ENCODE results near the gene SLC41A3. TPM values are rescaled to one million over a fixed set of nuclear protein-coding genes. Genes with fewer than 3 reads are reported as not detected.
"Not testable (repeated sequence)": the region's sequence is repeated elsewhere in the genome, so short reads cannot be mapped to it uniquely, and the experiment has no call there.

Gene SLC41A3
- total RNA-seq, 2 experiments from 2014 or later: 23.1 to 26.6 TPM

GRCh38 chr3:126040386-126040785, 43.5 kb downstream of the SLC41A3 start:
- ChIA-PET CTCF (no interaction called here), POLR2A (no interaction called here)
- Mint-ChIP-seq H3K4me3 (no peak overlapping the region), H3K9me3 (ENCODE audit: low read depth) (peaks cover 10% of the 10 kb centered on the region), H3K27ac (no peak overlapping the region), H3K36me3 (ENCODE audit: low read depth) (peaks cover 30% of the 10 kb centered on the region), H3K27me3 (no peaks in the 10 kb centered on the region), H3K4me1 (peaks cover 2% of the 10 kb centered on the region)
- intact Hi-C loops (cut with DNase I, micrococcal nuclease): no loop called here
- no peak for DNase-seq
- ATAC-seq: no peak

DNA sequence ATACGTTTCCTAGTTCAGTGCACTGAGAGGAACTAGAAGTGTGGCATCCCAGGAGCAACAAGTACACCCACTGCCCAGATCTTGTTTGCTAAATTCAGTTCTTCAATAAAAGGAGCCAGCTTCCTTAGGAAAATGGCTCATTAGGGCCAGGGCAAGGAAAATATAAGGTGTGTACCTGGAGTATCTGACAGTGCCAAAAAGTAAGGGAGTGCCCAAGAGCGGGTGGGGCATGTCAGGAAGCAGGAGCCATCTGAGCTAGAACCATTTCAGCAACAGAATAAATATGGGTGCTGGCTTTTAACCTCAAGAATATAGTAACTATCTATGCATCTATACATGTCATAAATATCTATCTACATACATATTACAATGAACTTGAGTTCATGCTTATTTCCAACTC, 44.1 kb downstream of the SLC41A3 start:
- peaks cover 10% of the 10 kb centered on the region for H3K9me3 Mint-ChIP-seq (ENCODE audit: low read depth)
- peaks cover 30% of the 10 kb centered on the region for H3K36me3 Mint-ChIP-seq (ENCODE audit: low read depth)
- peaks cover 2% of the 10 kb centered on the region for H3K4me1 Mint-ChIP-seq
- POLR2A ChIA-PET: no interaction called here
- H3K4me3 Mint-ChIP-seq: no peak overlapping the region
- no peak overlapping the region for H3K27ac Mint-ChIP-seq
- DNase-seq (no peak), ATAC-seq (no peak)
- CTCF ChIA-PET: no interaction called here
- no peaks in the 10 kb centered on the region for H3K27me3 Mint-ChIP-seq
- intact Hi-C loops (cut with DNase I, micrococcal nuclease): no loop called here

GRCh38 chr3:126038791-126039190, 45.1 kb downstream of the SLC41A3 start:
- H3K4me1 Mint-ChIP-seq; H3K9me3 Mint-ChIP-seq (ENCODE audit: low read depth); H3K27me3 Mint-ChIP-seq; POLR2A ChIA-PET; H3K4me3 Mint-ChIP-seq; intact Hi-C loops (cut with DNase I, micrococcal nuclease); ATAC-seq; CTCF ChIA-PET; H3K27ac Mint-ChIP-seq; DNase-seq: not testable (repeated sequence)
- H3K36me3 Mint-ChIP-seq (ENCODE audit: low read depth): peaks cover 24% of the 10 kb centered on the region

DNA sequence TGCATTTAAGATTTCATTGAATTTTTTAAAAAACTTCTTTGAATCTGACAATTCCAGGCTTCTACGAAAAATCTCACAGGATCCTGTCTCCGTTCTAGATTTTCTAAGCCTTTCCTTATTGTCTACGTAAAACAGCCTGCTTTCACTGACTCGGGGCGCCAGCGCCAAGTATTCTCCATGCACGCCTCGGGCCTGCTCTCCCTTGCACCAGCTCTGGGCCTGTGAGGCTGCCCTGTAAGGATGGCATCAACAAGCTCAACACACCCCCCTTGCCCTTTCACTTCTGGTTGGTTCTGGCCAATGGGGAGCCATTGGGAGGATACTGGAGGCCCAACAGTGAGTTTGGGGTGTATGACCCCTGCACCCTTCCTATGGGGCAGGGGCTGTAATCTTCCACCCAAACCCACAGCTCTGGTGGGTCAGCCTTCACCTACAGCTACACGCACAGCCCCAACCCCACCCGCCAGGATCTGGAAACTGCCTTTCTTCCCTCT, 47.8 kb downstream of the SLC41A3 start:
- peaks cover 25% of the 10 kb centered on the region for H3K36me3 Mint-ChIP-seq (ENCODE audit: low read depth)
- CTCF ChIA-PET: interaction anchor here (0.8 kb wide), 1 partner anchor 12 kb away, joined by 3 read pairs; no protein-coding TSS in a partner anchor

GRCh38 chr3:126035362-126036050, 48.4 kb downstream of the SLC41A3 start:
- ATAC-seq (no peak), DNase-seq (no peak)
- Mint-ChIP-seq H3K27ac (no peak overlapping the region), H3K4me3 (no peak overlapping the region), H3K4me1 (peaks cover 2% of the 10 kb centered on the region), H3K27me3 (no peaks in the 10 kb centered on the region), H3K36me3 (ENCODE audit: low read depth) (peaks cover 23% of the 10 kb centered on the region), H3K9me3 (ENCODE audit: low read depth) (no peaks in the 10 kb centered on the region)
- POLR2A ChIA-PET: no interaction called here
- intact Hi-C loops (cut with DNase I, micrococcal nuclease): no loop called here
- CTCF ChIA-PET: no interaction called here

More for the DNA sequence above, 47.8 kb downstream of the SLC41A3 start:
- no peak overlapping the region for H3K27ac Mint-ChIP-seq
- H3K9me3 Mint-ChIP-seq (ENCODE audit: low read depth): no peaks in the 10 kb centered on the region
- no peak overlapping the region for H3K4me3 Mint-ChIP-seq
- H3K4me1 Mint-ChIP-seq: peaks cover 2% of the 10 kb centered on the region
- ATAC-seq (no peak), DNase-seq (no peak)
- H3K27me3 Mint-ChIP-seq: no peaks in the 10 kb centered on the region
- POLR2A ChIA-PET: no interaction called here
- intact Hi-C loops (cut with DNase I, micrococcal nuclease): no loop called here

DNA sequence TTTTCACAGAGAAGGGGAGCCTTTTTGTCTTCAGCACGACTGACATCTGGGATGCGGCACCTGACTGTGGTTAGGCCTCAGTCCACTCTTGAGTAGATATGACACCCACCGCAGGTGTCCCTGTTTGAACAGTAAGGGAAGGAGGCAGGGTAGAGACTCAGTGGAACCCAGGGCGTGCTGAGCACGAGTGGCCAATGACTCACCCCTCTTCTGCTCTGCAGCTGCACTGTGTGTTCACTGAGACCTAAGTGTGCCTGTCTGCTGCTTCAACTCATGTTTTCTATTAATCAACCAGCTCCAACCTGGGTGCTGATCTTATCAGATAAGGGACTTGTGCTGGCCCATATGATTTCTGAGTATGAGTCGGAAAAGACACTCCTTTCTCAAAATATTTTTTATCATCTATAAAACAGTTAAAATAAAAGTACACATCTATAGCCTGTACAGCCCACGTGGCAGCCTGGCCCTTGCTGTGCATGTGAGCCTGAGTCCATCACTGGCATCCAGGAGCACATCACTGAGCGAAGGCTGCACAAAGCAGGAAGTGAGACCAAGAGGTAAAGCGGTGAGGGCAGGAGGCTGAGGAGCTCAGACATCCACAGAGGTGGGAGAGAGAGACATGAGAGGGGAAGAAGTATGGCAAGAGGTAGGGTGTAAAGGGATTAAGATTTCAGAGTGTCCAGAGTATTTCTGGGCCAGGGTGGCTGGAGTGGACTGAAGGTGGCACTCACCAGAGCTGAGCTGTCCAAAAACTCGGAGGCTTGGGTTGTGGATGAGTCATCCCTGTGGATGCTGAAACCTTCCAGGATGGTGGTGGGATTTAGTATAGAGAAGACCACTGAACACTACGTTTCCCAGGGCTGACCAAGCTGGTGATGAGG, 49.2 kb downstream of the SLC41A3 start:
- intact Hi-C loops (cut with DNase I, micrococcal nuclease): no loop called here

DNA sequence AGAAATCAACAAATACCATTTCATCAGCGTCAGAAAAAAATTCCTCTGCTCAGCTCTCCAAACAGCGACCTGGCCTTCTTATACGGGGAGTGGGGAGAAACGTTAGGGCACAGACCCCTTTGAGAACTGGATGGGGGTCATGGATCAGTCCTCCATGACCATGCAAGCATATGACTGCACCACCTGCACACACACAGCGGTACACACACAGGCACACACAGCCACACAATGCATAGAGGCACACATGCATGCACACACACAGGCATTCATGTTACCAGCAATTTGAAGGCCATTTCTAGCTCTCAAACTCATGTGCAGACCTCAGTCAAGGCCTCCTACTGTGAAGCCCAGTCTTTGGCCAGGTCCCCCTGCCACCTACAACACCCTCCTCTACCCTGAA, 50.2 kb downstream of the SLC41A3 start:
- no peak overlapping the region for H3K27ac Mint-ChIP-seq
- POLR2A ChIA-PET: no interaction called here

More for the DNA sequence above, 49.2 kb downstream of the SLC41A3 start:
- peaks cover 2% of the 10 kb centered on the region for H3K4me1 Mint-ChIP-seq
- no peaks in the 10 kb centered on the region for H3K27me3 Mint-ChIP-seq
- H3K27ac Mint-ChIP-seq: no peak overlapping the region
- H3K4me3 Mint-ChIP-seq: no peak overlapping the region
- peaks cover 25% of the 10 kb centered on the region for H3K36me3 Mint-ChIP-seq (ENCODE audit: low read depth)
- no peaks in the 10 kb centered on the region for H3K9me3 Mint-ChIP-seq (ENCODE audit: low read depth)
- DNase-seq (peak; percentile 9), ATAC-seq (peak; percentile 66)
- POLR2A ChIA-PET: no interaction called here
- CTCF ChIA-PET: no interaction called here

GRCh38 chr3:126033051-126033745, 50.7 kb downstream of the SLC41A3 start:
- DNase-seq (no peak), ATAC-seq (no peak)
- H3K9me3 Mint-ChIP-seq (ENCODE audit: low read depth): peaks cover 2% of the 10 kb centered on the region
- intact Hi-C loops (cut with DNase I, micrococcal nuclease): no loop called here
- H3K4me3 Mint-ChIP-seq: no peak overlapping the region
- ChIA-PET POLR2A (no interaction called here), CTCF (interaction anchor here (1.0 kb wide), 1 partner anchor 62 kb away, joined by 3 read pairs; no protein-coding TSS in a partner anchor)
- H3K27me3 Mint-ChIP-seq: no peaks in the 10 kb centered on the region
- H3K36me3 Mint-ChIP-seq (ENCODE audit: low read depth): peaks cover 32% of the 10 kb centered on the region
- no peak overlapping the region for H3K27ac Mint-ChIP-seq
- peaks cover 2% of the 10 kb centered on the region for H3K4me1 Mint-ChIP-seq

More for the DNA sequence above, 50.2 kb downstream of the SLC41A3 start:
- Mint-ChIP-seq H3K4me1 (peaks cover 2% of the 10 kb centered on the region), H3K27me3 (no peaks in the 10 kb centered on the region), H3K36me3 (ENCODE audit: low read depth) (peaks cover 31% of the 10 kb centered on the region), H3K9me3 (ENCODE audit: low read depth) (peaks cover 2% of the 10 kb centered on the region), H3K4me3 (no peak overlapping the region)
- CTCF ChIA-PET: interaction anchor here (1.0 kb wide), 1 partner anchor 61 kb away, joined by 3 read pairs; no protein-coding TSS in a partner anchor
- ATAC-seq (no peak), DNase-seq (no peak)
- intact Hi-C loops (cut with DNase I, micrococcal nuclease): no loop called here

DNA sequence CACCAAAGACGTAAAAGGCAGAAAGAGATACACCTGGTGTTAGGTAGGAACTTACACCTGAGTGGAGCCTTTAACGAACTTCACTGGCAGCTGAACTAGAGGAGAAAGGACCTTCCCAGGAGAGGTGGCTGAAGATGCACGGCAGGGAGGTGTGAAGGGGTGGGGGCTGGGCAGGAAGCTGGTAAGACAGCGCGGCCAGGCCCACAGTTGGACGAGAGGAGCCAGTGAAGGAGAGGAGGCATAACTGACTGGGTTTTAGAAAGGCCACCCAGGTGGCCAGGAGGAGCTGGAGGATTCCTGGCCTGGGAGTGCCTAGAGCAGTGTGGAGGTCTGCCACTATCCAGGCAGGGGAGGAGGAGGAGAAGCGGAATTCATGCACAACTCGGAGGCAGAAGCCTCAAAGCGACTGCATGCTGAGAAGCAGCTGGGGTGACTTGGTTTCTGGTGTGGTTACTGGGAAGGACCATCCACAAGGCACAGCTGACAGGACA, 51.9 kb downstream of the SLC41A3 start:
- DNase-seq: no peak

DNA sequence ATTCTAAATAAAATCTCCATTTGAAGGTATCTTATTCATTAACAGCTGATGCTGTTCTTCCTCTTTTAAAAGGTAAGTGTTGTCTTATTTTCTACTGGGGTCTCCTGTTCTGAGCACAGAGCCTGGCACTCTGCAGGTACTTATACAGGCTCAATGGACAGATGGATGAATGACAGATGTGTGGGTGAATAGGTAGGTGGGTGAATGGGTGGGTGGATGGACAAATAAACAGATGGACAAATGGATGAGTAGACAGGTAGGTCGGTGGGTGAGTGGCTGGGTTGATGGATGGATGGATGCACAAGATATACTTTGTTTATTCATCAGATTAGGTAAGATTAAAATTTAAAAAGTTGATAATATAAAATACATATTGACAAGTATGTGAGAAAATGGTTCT, 53.5 kb downstream of the SLC41A3 start:
- H3K27me3 Mint-ChIP-seq: no peaks in the 10 kb centered on the region
- peaks cover 10% of the 10 kb centered on the region for H3K9me3 Mint-ChIP-seq (ENCODE audit: low read depth)
- no peak overlapping the region for H3K27ac Mint-ChIP-seq
- peaks cover 40% of the 10 kb centered on the region for H3K36me3 Mint-ChIP-seq (ENCODE audit: low read depth)
- intact Hi-C loops (cut with DNase I, micrococcal nuclease): no loop called here
- no peak for ATAC-seq
- H3K4me3 Mint-ChIP-seq: no peak overlapping the region
- DNase-seq: no peak
- ChIA-PET CTCF (no interaction called here), POLR2A (no interaction called here)
- H3K4me1 Mint-ChIP-seq: peaks cover 8% of the 10 kb centered on the region

More for the DNA sequence above, 51.9 kb downstream of the SLC41A3 start:
- Mint-ChIP-seq H3K36me3 (ENCODE audit: low read depth) (peaks cover 37% of the 10 kb centered on the region), H3K4me1 (peaks cover 2% of the 10 kb centered on the region), H3K27me3 (no peaks in the 10 kb centered on the region), H3K9me3 (ENCODE audit: low read depth) (peaks cover 10% of the 10 kb centered on the region), H3K27ac (no peak overlapping the region), H3K4me3 (no peak overlapping the region)
- intact Hi-C loops (cut with DNase I, micrococcal nuclease): no loop called here
- ChIA-PET CTCF (no interaction called here), POLR2A (no interaction called here)
- no peak for ATAC-seq

- POLR2A ChIA-PET: no interaction called here
- peaks cover 40% of the 10 kb centered on the region for H3K36me3 Mint-ChIP-seq (ENCODE audit: low read depth)
These were observed 54.7 kb downstream of the SLC41A3 start for GRCh38 chr3:126029241-126029640.

More at GRCh38 chr3:126029241-126029640, 54.7 kb downstream of the SLC41A3 start:
- intact Hi-C loops (cut with DNase I, micrococcal nuclease): no loop called here
- CTCF ChIA-PET: no interaction called here
- ATAC-seq: no peak
- H3K27ac Mint-ChIP-seq: no peak overlapping the region
- peaks cover 6% of the 10 kb centered on the region for H3K4me1 Mint-ChIP-seq
- H3K4me3 Mint-ChIP-seq: no peak overlapping the region
- no peaks in the 10 kb centered on the region for H3K27me3 Mint-ChIP-seq
- peaks cover 10% of the 10 kb centered on the region for H3K9me3 Mint-ChIP-seq (ENCODE audit: low read depth)
- DNase-seq: no peak

All from activated CD4-positive, alpha-beta T cell treated with anti-CD3 and anti-CD28 coated beads for 36 hours (primary cell).